NCI-H1930 (cell line): ENCODE results near the gene RBPJ.
"Not testable (repeated sequence)": the region's sequence is repeated elsewhere in the genome, so short reads cannot be mapped to it uniquely, and the experiment has no call there.

ENCODE experiments used
- DNase-seq, 2 experiments: peaks; one replicate each; lab custom pipeline; 2025; lab: John Stamatoyannopoulos, UW

The RBPJ gene

GRCh38 chr4:26342328-26343037, 21.7 kb downstream of the RBPJ start:
- no peak for DNase-seq

- DNase-seq, result no peak
These were observed 22.2 kb downstream of the RBPJ start for GRCh38 chr4:26343038-26343398.

GRCh38 chr4:26344901-26345564, 24.2 kb downstream of the RBPJ start:
- DNase-seq, result no peak

- no peak for DNase-seq
These were observed 24.7 kb downstream of the RBPJ start for GRCh38 chr4:26345565-26345938.

- no peak for DNase-seq
These were observed 25.4 kb downstream of the RBPJ start for GRCh38 chr4:26346203-26346620.

- no peak for DNase-seq
These were observed 28.7 kb downstream of the RBPJ start for GRCh38 chr4:26349496-26349895.

- no peak for DNase-seq
These were observed 30.9 kb downstream of the RBPJ start for GRCh38 chr4:26351685-26352084.

- no peak for DNase-seq
These were observed 33.7 kb downstream of the RBPJ start for GRCh38 chr4:26354491-26354890.

GRCh38 chr4:26355392-26356052, 34.7 kb downstream of the RBPJ start:
- DNase-seq, result no peak

GRCh38 chr4:26356081-26356501, 35.3 kb downstream of the RBPJ start:
- no peak for DNase-seq

- DNase-seq, result not testable (repeated sequence)
These were observed 38.7 kb downstream of the RBPJ start for GRCh38 chr4:26359521-26359920.

- no peak for DNase-seq
These were observed 39.5 kb downstream of the RBPJ start for GRCh38 chr4:26360273-26360672.

- no peak for DNase-seq
These were observed 40.0 kb downstream of the RBPJ start for GRCh38 chr4:26360864-26361263.

GRCh38 chr4:26361297-26361696, 40.5 kb downstream of the RBPJ start:
- DNase-seq, result no peak

GRCh38 chr4:26362745-26363439, 42.1 kb downstream of the RBPJ start:
- DNase-seq, result no peak

GRCh38 chr4:26365537-26366150, 44.8 kb downstream of the RBPJ start:
- no peak for DNase-seq

GRCh38 chr4:26367811-26368210, 47.0 kb downstream of the RBPJ start:
- no peak for DNase-seq

GRCh38 chr4:26368685-26369084, 47.9 kb downstream of the RBPJ start:
- DNase-seq, result no peak

GRCh38 chr4:26369132-26369531, 48.3 kb downstream of the RBPJ start:
- no peak for DNase-seq

- no peak for DNase-seq
These were observed 48.8 kb downstream of the RBPJ start for GRCh38 chr4:26369581-26369980.

- DNase-seq, result no peak
These were observed 51.3 kb downstream of the RBPJ start for GRCh38 chr4:26372076-26372475.

- DNase-seq, result no peak
These were observed 51.8 kb downstream of the RBPJ start for GRCh38 chr4:26372525-26373172.
